Globus pallidus (tissue), 1 donor: ENCODE data around the gene JAG1.
"Not testable (repeated sequence)": the region's sequence is repeated elsewhere in the genome, so short reads cannot be mapped to it uniquely, and the experiment has no call there.

ENCODE experiments used
- DNase-seq: peaks from one replicate; pipeline ENCODE4 v3.0.0-alpha.2; 2015; ENCODE audit warnings: low spot score

The JAG1 gene

GRCh38 chr20:10637031-10637559 lies 36.7 kb downstream of the JAG1 start:
- DNase-seq: no peak

GRCh38 chr20:10636326-10636818 lies 37.4 kb downstream of the JAG1 start:
- DNase-seq: no peak

DNA sequence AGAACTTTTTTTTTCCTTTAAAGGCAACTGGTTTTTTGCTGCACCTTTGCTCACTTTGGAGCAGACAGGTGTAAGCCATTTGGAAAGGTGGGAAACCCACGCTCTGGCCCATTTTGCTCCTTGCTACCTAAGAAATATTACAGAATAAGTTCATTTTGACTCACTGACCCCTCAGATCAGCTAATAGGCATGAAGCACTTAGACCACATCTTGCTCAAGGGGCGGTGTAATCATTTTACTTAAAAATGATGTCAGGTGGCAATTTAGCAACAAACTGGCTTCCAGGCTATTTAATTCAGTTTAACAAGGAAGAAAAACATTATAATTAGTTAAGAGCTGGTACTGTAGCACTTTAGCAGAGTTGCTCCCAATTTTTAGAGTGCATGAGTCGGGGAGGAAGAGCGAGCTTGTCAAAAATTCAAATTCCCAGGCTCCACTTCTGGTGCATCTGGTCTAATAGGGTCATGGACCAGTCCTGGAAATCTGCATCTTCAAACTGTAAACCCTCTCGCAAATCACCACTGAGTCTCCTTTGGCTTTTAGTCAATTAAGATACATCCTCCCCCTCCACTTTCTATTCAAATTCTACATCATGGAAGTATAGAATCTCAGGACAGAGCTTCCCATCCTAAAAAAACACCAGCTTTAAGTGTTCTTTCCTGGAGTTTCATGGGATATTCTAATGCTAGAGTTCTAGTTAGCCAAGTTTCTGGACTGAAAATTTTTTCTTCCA lies 38.2 kb downstream of the JAG1 start:
- DNase-seq: no peak

- DNase-seq: no peak
These were observed 39.0 kb downstream of the JAG1 start for GRCh38 chr20:10634683-10635411.

DNA sequence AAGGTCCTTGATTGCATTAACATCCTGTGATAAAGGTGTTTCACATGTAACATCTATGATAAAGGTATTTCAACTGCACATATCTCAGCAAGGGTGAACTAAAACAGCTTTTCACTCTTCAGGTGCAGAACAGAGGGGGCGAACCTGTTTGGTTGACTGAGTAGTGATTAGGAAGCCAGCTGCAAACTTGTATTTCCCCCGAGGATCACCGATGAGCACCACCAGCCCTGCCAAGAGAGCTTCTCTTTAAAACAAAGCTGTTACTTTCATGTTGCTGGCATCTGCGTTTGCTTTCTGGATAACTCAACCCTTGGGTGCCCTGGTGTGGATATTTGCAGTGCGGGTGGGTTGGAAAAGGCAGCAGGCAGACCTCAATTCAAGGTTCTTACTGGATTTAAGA lies 39.6 kb downstream of the JAG1 start:
- no peak for DNase-seq

- DNase-seq: no peak
These were observed 40.1 kb downstream of the JAG1 start for GRCh38 chr20:10633718-10634117.

GRCh38 chr20:10632721-10633509 lies 40.9 kb downstream of the JAG1 start:
- DNase-seq: no peak

GRCh38 chr20:10631126-10631525 lies 42.7 kb downstream of the JAG1 start:
- no peak for DNase-seq

DNA sequence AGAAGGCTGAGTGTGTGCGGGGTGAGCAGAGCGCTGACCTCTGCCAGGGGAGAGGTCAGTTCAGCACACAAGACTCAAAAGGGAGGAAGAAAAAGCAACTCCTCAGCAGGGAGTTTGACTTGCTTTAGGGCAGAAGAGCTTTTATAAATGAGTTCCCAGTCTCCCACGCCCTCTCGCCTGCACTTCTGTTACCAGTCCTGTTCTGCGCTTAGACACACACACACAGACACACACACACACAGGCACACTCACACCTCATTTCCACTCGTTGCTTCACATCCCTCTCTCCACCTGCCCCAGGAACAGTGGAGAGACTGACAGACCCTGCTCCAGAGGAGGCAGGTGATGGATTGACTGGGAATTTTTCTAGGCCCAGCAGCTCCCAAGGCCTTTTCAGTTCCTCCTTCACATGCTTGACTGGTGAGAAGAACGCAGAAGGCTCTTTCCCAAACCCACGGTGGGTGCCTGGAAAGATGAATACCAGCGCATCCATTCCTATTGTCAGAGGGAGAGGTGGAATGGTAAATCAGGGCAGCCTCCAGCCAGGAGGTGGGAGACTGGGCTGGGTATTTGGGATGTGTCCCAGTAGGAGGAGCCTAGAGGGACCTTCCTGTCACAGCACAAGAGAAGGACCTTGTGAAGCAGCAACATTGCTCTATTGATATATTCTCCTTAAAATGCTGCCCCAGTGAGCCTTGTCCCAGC lies 43.7 kb downstream of the JAG1 start:
- DNase-seq: no peak

DNA sequence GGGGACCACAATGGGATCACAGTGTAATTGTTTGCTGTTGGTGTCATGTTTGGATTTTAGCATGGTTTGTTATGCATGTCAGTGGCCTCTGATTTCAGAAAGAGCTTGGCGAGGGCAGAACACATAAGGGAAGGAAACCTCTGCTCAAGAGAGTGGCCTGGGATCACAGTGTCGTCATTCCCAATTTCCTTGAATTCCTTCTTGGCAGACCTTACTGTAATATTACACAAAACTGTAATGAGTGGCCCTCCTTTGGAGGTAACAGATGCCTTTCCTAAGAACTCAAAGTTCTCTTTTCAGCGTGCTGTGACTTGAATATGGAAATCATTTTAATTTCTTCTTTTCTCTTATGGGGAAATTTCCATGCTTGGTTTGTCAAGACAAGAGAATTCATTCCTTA lies 46.9 kb downstream of the JAG1 start:
- no peak for DNase-seq

GRCh38 chr20:10625641-10626040 lies 48.2 kb downstream of the JAG1 start:
- DNase-seq: no peak

DNA sequence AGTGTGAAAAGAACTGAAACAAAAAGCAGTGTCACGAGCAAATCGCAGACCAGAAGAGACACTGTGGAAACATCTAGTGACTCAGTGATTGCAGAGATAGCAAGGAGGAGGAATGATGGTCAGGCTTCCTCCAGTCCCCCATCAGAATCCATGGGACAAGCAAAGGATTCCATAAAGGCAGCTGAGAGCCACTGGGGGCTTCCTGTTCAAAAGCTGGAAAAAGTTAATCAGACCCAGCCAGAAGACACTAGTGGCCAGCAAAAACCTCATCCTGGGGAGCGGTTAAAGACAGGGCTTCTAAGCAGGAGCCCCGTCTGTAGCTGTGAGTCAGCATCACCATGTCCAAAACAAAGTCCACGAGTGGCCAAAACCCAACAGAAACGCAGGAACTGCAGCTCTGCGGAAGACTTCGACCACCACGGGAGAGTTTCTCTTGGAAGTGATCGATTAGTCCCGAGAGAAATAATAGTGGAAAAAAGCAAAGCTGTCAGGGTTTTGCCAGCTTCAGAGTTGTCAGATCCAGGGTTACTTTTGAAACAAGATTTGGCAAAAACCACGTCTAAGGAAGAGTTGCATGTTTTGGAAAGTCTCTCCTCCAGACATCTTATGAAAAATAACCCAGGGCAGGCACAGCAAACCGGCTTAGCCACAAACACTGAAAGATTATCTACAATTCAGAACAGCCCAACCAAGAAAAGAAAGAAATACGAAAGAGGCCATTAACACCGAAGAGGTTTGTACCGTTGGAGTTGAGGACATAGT lies 51.0 kb downstream of the JAG1 start:
- DNase-seq: no peak

DNA sequence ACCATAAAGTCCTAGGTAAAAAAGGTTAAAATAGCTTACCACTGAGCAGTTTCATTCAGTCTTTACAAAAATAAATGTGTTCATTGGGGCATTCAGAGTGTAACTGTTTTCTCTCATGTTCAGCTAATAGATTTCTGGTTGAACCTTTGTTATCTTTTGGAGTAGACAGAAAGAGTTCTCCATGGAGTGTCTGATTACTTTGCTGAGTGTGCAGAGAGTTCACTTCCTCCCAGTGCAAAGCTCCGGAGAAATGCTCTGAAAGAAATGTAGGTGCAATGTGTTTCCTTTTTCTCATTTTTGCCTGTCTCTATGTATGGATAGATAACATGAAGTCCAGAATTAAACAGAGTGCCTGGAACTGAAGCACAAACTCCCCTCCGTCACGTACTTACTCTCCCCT lies 52.6 kb downstream of the JAG1 start:
- no peak for DNase-seq

DNA sequence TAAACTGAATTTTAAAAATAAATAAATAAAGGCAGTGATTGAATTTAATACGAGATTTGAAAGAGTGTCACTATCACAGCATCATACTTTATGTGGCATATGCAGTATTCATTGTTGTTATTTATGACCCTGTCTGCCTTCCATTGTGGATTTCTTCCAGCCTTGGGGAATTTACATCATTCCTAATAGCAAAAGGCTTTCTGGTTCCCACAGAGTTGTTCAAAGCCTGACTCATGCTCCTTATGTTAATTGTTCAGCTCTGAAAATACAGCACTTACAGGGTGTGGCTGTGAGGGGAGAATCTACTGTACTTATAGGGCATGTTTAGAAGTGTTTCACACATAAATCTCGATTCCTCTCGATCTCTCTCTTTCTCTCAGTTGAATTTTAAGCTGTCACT lies 54.4 kb downstream of the JAG1 start:
- no peak for DNase-seq

DNA sequence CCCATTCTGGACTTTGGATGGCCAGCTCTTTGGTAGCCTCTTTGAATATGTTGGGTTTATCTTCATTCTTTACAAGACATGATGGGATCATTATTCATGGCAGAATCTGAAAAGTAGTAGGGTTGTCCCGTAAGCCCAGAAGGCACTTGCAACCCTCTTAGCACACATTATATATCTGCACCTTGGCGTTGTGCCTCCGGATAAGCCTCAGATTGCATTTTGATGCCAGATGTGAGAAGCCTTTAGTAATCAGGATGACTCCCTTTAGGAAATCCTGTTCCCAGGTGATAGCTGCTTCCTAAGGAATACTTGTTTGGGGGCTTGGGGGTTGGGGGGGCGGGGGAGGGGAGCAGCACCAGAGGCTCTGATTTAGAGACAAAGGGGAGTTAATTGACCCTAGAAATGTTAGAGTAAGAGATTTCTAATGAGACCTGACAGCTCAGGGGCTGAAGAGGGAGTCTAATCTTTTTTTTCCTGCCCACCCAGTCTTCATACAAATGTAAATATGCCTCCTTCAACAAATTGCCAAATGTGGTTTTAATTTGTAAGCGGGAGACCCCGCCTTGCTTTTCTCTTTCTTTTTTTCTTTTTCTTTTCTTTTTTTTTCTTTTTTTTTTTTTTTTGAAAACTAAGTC lies 55.1 kb downstream of the JAG1 start:
- DNase-seq: no peak

DNA sequence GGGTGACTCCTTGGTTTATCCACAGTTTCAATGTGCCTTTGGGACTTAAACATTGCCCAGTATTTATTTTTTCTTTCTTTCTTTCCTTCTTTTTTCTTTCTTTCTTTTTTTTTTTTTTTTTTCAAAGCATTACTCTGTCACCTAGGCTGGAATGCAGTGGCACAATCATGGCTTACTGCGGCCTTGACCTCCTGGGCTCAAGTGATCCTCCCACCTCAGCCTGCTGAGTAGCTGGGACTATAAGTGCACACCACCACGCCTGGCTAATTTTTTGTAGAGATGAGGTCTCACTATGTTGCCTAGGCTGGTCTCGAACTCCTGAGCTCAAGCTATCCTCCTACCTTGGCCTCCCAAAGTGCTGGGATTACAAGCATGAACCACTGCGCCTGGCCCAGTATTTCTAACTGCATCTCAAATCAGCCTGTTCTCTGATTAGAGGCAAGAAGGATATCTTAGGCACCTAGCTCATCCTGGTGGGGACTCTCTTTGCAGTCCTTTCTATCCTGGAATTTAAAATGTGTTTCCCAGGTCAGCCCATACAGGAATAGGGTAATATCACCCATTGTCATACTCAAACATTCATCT lies 56.2 kb downstream of the JAG1 start:
- DNase-seq: not testable (repeated sequence)

DNA sequence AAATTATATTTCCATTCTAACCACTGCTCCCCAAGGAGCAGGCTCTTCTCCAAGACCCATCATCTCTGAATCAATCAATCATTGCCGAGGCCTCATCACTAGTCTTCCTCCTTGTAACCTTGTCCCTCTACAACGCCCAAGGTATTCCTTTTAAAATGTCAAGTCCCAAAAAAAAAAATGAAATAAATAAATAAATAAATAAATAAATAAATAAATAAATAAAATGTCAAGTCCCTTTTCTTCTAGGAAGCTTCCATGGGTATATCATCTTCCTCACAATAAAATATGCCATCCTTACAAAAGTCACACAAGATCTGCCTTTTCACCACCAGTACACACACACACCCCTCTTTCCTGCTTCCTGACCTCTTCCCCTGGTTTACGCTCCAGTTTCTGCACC lies 57.6 kb downstream of the JAG1 start:
- DNase-seq: no peak

- DNase-seq: no peak
These were observed 59.9 kb downstream of the JAG1 start for GRCh38 chr20:10613911-10614310.

GRCh38 chr20:10613426-10613825 lies 60.4 kb downstream of the JAG1 start:
- DNase-seq: not testable (repeated sequence)

GRCh38 chr20:10611357-10611756 lies 62.4 kb downstream of the JAG1 start:
- peak; percentile 41 for DNase-seq
